GM23248 (cell line): ENCODE results near the gene CDH8. TPM values are rescaled to one million over a fixed set of nuclear protein-coding genes. Genes with fewer than 3 reads are reported as not detected.

Source experiments
- DNase-seq: peaks from one replicate; pipeline ENCODE4 v3.0.0-alpha.2; 2015
- H2AFZ ChIP-seq: fragments of 200-600 bp; sonication (generic); 2 replicates; pipeline ENCODE4 v1.6.1; 2016; ENCODE audit warnings: antibody characterized with exemption
- H3F3A ChIP-seq: fragments of 200-600 bp; sonication (generic); 2 replicates; pipeline ENCODE4 v1.6.1; 2016; ENCODE audit warnings: mild to moderate bottlenecking, antibody characterized with exemption, mixed run types; ENCODE audit not compliant: insufficient read depth
- H3K27ac ChIP-seq: fragments of 200-600 bp; sonication (generic); 2 replicates; pipeline ENCODE4 v1.5.1; 2016; ENCODE audit warnings: mild to moderate bottlenecking
- H3K27me3 ChIP-seq: fragments of 200-600 bp; sonication (generic); replicated peaks from 2 replicates; pipeline ENCODE4 v1.6.1; 2016; ENCODE audit warnings: mild to moderate bottlenecking; ENCODE audit not compliant: insufficient read depth
- H3K36me3 ChIP-seq: fragments of 200-600 bp; sonication (generic); 2 replicates; pipeline ENCODE4 v1.6.1; 2016; ENCODE audit warnings: low read depth, mild to moderate bottlenecking
- H3K4me1 ChIP-seq: fragments of 200-600 bp; sonication (generic); 2 replicates; pipeline ENCODE4 v1.6.1; 2016; ENCODE audit warnings: mild to moderate bottlenecking; ENCODE audit not compliant: insufficient read depth
- H3K4me2 ChIP-seq: fragments of 200-600 bp; sonication (generic); one replicate; pipeline ENCODE4 v1.6.1; 2016; ENCODE audit warnings: mild to moderate bottlenecking; ENCODE audit not compliant: unreplicated experiment
- H3K4me3 ChIP-seq: fragments of 200-600 bp; sonication (generic); 2 replicates; pipeline ENCODE4 v1.5.1; 2016; ENCODE audit warnings: mild to moderate bottlenecking
- H3K79me2 ChIP-seq: fragments of 200-600 bp; sonication (generic); 2 replicates; pipeline ENCODE4 v1.6.1; 2016; ENCODE audit warnings: mild to moderate bottlenecking; ENCODE audit not compliant: insufficient read depth
- H3K9ac ChIP-seq: fragments of 200-600 bp; sonication (generic); 2 replicates; pipeline ENCODE4 v1.6.1; 2016; ENCODE audit warnings: mild to moderate bottlenecking
- H3K9me2 ChIP-seq: fragments of 200-600 bp; sonication (generic); 2 replicates; pipeline ENCODE4 v1.6.1; 2016; ENCODE audit warnings: mixed run types, mild to moderate bottlenecking, moderate library complexity; ENCODE audit not compliant: insufficient read depth
- H3K9me3 ChIP-seq: fragments of 200-600 bp; sonication (generic); one replicate; pipeline ENCODE4 v1.6.1; 2017; ENCODE audit warnings: low read depth
- H4K20me1 ChIP-seq: fragments of 200-600 bp; sonication (generic); 2 replicates; pipeline ENCODE4 v1.6.0; 2016; ENCODE audit not compliant: insufficient read depth
- EZH2 ChIP-seq: fragments of 200-600 bp; sonication (generic); IDR thresholded peaks from 2 replicates; pipeline ENCODE4 v1.6.1; 2018; ENCODE audit warnings: antibody characterized with exemption, mild to moderate bottlenecking; ENCODE audit not compliant: insufficient read depth, poor library complexity, severe bottlenecking
- EZH2phosphoT487 ChIP-seq: fragments of 200-600 bp; sonication (generic); IDR thresholded peaks from 2 replicates; pipeline ENCODE4 v1.6.1; 2018; ENCODE audit warnings: antibody characterized with exemption, moderate library complexity, mild to moderate bottlenecking, low read depth; ENCODE audit not compliant: insufficient read depth
- WGBS, 2 experiments: methylation state at CpG; one replicate each; pipeline ENCODE4 v1.1.6; 2015 to 2017; ENCODE audit warnings: low lambda C conversion rate in 2 of 2, low coverage in 1 of 2; ENCODE audit errors: missing lambda C conversion rate in 2 of 2; 5-methylcytosine and 5-hydroxymethylcytosine counted together
- in situ Hi-C: fragments of 300-500 bp; cut with MboI; formaldehyde crosslinking; loops from 2 replicates; pipeline ENCODE4 v1.15.0; 2020
- polyA plus RNA-seq: library from polyadenylated mRNA; unstranded; fragments of >200 nt; fragmentation: Nextera tagmentation; extraction: Ambion mirVana; gene quantifications from 2 replicates; pipeline ENCODE4 v1.2.1, GENCODE V29; 2016
- total RNA-seq: library from RNA; depleted of rRNA; stranded (reverse); fragments of >200 nt; shearing (Covaris generic); gene quantifications from 2 replicates; pipeline ENCODE4 v1.2.3, GENCODE V29; 2014

Gene CDH8
- total and polyA plus RNA-seq, 2 experiments from 2014 or later = not detected

DNA sequence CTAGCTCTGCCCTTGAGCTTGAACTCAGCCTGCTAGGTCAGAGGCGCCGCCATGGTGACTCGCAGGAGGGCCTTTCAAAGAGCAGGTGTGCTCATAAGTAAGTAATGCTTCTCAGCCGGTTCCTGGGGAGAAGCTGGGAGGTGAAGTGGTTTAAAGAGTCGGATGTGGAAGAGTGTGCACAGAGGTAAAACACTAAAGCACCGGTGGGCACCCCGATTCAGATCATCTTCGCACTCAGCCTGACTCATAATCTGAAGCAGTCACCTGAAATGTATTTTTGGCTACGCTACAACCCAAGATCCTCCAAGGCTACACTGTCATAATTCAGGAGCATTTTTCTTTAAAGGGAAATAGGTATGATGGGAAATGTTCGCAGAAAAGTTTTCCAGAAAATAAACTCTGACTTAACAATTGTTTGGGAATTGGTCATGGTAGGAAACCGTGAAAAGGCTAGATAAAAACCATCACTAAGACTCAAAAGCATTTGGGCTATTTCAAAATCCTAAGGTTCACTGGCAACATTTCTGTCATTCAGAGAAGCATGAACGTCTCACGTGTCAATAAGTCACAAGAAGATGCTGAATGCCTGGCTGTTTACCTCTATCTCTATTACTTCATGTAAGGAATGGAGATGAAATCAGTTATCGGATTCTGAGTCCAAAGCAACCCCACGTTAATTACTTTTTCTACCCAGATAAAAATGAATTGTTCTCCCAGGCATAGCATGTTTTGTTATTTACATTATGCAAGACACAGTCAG, 17.8 kb downstream of the CDH8 start:
- Histone ChIP-seq H4K20me1 (no peaks in the 10 kb centered on the region), H3K27ac (no peak overlapping the region), H3K9ac (no peak overlapping the region), H3K9me3 (no peaks in the 10 kb centered on the region), H3K36me3 (no peaks in the 10 kb centered on the region), H2AFZ (no peak overlapping the region), H3K79me2 (no peaks in the 10 kb centered on the region), H3K4me1 (no peaks in the 10 kb centered on the region), H3F3A (no peaks in the 10 kb centered on the region), H3K4me3 (no peak overlapping the region), H3K9me2 (no peaks in the 10 kb centered on the region), H3K4me2 (no peak overlapping the region), H3K27me3 (no peaks in the 10 kb centered on the region)
- WGBS, 2 experiments = 38 to 43% methylated on average over 15 of the region's 15 CpGs
- in situ Hi-C loops = no loop called here
- DNase-seq = no peak
- TF ChIP-seq EZH2 = no peak
- TF ChIP-seq EZH2phosphoT487 = no peak

DNA sequence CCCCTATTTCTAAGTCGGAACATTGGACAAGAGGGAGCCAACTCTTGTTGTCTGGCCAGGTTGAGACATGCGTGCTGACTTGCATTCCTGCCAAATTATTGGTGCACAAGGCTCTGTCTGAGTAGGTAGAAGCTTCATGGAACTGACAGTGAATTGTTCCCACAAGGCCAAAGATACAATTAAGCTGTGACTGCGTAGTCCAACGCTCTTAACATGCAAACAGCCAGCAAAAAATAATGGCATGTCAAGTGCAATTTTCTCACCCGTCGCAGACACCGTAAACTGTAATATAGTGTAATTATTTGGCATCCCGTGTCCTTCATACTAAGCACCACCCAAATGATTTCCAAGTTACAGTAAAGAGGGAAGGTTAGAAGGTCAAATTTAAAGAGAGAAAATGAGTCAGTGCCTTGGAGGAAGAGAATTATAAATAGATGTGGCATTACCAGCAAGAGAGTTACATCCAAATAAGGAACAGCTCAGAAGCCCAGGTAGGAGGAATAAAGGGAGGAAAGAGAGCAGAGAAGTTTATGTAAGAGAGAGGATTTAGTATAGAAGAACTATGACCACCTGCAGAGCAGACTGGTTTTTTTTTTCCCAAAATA, 21.8 kb downstream of the CDH8 start:
- no peaks in the 10 kb centered on the region for H3K4me1 ChIP-seq
- H3K79me2 ChIP-seq = no peaks in the 10 kb centered on the region
- H3K9ac ChIP-seq = no peak overlapping the region
- H2AFZ ChIP-seq = no peak overlapping the region
- WGBS, 2 experiments = 32 to 39% methylated on average over 8 of the region's 8 CpGs
- H3K4me3 ChIP-seq = no peak overlapping the region
- TF ChIP-seq EZH2phosphoT487 = no peak
- no peak for TF ChIP-seq EZH2
- DNase-seq = no peak
- no peak overlapping the region for H3K4me2 ChIP-seq
- H3K27me3 ChIP-seq = no peaks in the 10 kb centered on the region
- H3K9me2 ChIP-seq = no peaks in the 10 kb centered on the region
- no peaks in the 10 kb centered on the region for H3F3A ChIP-seq
- no peaks in the 10 kb centered on the region for H4K20me1 ChIP-seq
- no peaks in the 10 kb centered on the region for H3K36me3 ChIP-seq
- no peaks in the 10 kb centered on the region for H3K9me3 ChIP-seq
- in situ Hi-C loops = no loop called here
- H3K27ac ChIP-seq = no peak overlapping the region

DNA sequence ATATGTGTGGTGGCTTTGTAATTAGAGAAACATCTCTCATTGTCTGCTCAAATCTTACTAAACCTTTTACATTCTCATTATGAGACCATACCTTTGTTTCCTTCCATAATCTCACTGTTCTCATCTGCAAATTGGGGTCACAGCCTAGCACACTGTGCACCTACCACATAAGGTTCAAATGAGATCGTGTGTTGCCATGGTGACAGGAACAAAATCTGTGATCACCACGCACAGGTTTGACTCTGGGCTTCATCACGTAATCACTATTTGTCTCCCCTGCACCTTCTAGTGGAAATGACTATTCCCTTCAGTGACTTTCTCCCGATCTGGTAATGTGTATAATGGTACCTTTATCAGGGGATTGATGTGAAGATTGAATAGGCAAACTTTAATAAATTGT, 26.1 kb downstream of the CDH8 start:
- no peak overlapping the region for H3K4me3 ChIP-seq
- no peaks in the 10 kb centered on the region for H3K79me2 ChIP-seq
- WGBS, 2 experiments = 20 to 21% methylated on average over 4 of the region's 4 CpGs
- H3K9me3 ChIP-seq = no peaks in the 10 kb centered on the region
- TF ChIP-seq EZH2phosphoT487 = no peak
- no peak for TF ChIP-seq EZH2
- H3K4me2 ChIP-seq = no peak overlapping the region
- H3K27ac ChIP-seq = no peak overlapping the region
- H2AFZ ChIP-seq = no peak overlapping the region
- no peak for DNase-seq
- H3K9me2 ChIP-seq = no peaks in the 10 kb centered on the region
- in situ Hi-C loops = no loop called here
- H3K9ac ChIP-seq = no peak overlapping the region
- H3K36me3 ChIP-seq = no peaks in the 10 kb centered on the region
- no peaks in the 10 kb centered on the region for H3K27me3 ChIP-seq
- no peaks in the 10 kb centered on the region for H4K20me1 ChIP-seq
- H3K4me1 ChIP-seq = no peaks in the 10 kb centered on the region
- no peaks in the 10 kb centered on the region for H3F3A ChIP-seq

DNA sequence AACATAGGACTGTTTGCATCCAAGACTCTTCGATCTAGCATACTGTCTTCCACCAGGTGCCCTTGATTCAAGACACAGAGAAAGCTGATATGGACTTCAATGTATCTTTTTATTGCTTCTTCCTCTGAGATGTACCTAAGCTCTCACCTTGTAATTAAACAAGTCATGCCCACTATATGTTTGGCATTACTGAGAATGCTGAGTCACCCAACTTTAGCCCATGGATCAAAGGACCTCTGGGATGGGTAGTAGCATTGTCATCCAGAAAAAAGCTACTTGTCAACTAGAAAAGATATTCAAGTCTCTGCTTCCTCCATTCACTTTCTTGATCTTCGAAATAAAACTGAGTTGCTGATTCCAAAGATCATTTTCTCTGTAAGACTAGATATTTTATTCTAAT, 37.8 kb downstream of the CDH8 start:
- Histone ChIP-seq H3K27me3 (no peaks in the 10 kb centered on the region), H3K27ac (no peak overlapping the region), H2AFZ (no peak overlapping the region), H3K9me3 (no peaks in the 10 kb centered on the region), H3K4me2 (no peak overlapping the region), H3K4me1 (no peaks in the 10 kb centered on the region), H3K9ac (no peak overlapping the region), H3K4me3 (no peak overlapping the region), H3K79me2 (no peaks in the 10 kb centered on the region), H3K9me2 (no peaks in the 10 kb centered on the region), H3K36me3 (no peaks in the 10 kb centered on the region), H4K20me1 (no peaks in the 10 kb centered on the region), H3F3A (no peaks in the 10 kb centered on the region)
- 14 to 18% methylated on average over 2 of the region's 2 CpGs for WGBS, 2 experiments
- no peak for TF ChIP-seq EZH2phosphoT487
- no peak for TF ChIP-seq EZH2
- DNase-seq = no peak
- in situ Hi-C loops = no loop called here
